ENCODE results near the gene NMT1. TPM values are rescaled to one million over a fixed set of nuclear protein-coding genes. Genes with fewer than 3 reads are reported as not detected.

The NMT1 gene
- total RNA-seq, 2 donors from 2014 or later: 39.4 to 68.5 TPM

DNA sequence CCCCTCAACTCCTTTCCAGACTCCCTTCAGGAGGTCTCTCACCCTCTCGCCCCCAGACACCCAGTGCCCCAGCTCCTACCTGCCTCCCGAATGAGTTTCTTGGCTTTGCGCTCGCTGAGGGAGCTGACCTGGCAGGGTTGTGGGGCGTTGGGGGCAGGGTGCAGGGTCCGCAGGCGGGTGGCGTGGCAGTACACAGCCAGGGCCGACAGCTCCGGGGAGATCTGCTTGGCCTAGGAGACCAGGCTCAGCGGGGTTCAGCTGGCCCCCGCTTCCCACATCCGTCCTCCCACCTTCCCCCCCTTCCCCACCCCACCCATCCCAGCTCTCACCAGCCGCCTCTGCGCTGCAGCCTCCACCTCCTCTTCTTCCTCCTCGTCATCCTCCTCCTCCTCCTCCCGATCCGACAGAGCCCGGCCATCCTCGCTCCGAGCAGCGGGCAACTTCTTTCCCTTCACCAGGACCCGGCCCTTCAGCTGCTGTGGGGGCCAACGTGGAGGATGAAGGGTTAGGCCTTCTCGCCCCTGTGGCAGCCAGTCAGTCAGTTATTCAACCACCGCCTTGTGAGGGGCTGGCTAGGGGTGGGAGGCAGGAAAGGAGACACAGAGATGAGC, 54.0 kb downstream of the NMT1 start:
- no peak overlapping the region for H3K27ac ChIP-seq
- no peaks in the 10 kb centered on the region for H3K9me3 ChIP-seq
- intact Hi-C loops (cut with DNase I): loop anchor here (5.0 kb wide), 1 partner anchor 198 kb away; the partner anchor contains the start of gene GFAP
- H3K27me3 ChIP-seq (replicated peaks; ENCODE audit: insufficient read depth): no peaks in the 10 kb centered on the region
- TF ChIP-seq, protein P1, sequence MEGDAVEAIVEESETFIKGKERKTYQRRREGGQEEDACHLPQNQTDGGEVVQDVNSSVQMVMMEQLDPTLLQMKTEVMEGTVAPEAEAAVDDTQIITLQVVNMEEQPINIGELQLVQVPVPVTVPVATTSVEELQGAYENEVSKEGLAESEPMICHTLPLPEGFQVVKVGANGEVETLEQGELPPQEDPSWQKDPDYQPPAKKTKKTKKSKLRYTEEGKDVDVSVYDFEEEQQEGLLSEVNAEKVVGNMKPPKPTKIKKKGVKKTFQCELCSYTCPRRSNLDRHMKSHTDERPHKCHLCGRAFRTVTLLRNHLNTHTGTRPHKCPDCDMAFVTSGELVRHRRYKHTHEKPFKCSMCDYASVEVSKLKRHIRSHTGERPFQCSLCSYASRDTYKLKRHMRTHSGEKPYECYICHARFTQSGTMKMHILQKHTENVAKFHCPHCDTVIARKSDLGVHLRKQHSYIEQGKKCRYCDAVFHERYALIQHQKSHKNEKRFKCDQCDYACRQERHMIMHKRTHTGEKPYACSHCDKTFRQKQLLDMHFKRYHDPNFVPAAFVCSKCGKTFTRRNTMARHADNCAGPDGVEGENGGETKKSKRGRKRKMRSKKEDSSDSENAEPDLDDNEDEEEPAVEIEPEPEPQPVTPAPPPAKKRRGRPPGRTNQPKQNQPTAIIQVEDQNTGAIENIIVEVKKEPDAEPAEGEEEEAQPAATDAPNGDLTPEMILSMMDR (IDR thresholded peaks at IDR 0.05): no peak
- TF ChIP-seq POLR2AphosphoS5 (IDR thresholded peaks at IDR 0.05) (no peak), POLR2A (IDR thresholded peaks at IDR 0.05) (no peak)
- H3K36me3 ChIP-seq: no peaks in the 10 kb centered on the region
- WGBS: 90% methylated on average over 26 of the region's 26 CpGs
- no peak overlapping the region for H3K4me3 ChIP-seq
- H3K4me1 ChIP-seq (replicated peaks): no peaks in the 10 kb centered on the region
- no peak for DNase-seq (ENCODE audit: low spot score)

DNA sequence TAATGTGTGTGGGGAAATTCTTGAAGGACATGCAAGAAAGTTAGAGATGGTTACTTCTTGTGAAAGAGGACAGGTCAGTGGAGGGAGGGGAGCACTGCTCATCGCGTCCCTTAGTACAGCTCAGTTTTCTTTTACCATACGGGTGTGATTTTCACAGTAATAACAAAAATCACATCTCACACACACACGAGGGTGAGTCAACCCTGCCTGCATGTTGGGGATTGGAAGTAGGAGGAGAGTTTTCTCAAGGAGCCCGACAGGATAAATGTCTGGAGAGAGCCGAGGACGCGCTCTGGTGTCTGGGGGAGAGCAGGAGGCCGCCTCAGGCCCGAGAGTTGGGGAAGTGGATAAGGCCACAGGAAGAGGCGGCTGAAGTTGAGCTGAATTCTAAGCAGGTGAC, 54.8 kb downstream of the NMT1 start:
- H3K4me3 ChIP-seq: no peak overlapping the region
- H3K27me3 ChIP-seq (replicated peaks; ENCODE audit: insufficient read depth): no peaks in the 10 kb centered on the region
- no peak for DNase-seq (ENCODE audit: low spot score)
- H3K9me3 ChIP-seq: no peaks in the 10 kb centered on the region
- WGBS: 86% methylated on average over 11 of the region's 11 CpGs
- intact Hi-C loops (cut with DNase I): loop anchor here (5.0 kb wide), 1 partner anchor 199 kb away; the partner anchor contains the start of gene GFAP
- no peaks in the 10 kb centered on the region for H3K36me3 ChIP-seq
- TF ChIP-seq, protein P1 (IDR thresholded peaks at IDR 0.05): no peak
- TF ChIP-seq POLR2A (IDR thresholded peaks at IDR 0.05): no peak
- no peak for TF ChIP-seq POLR2AphosphoS5 (IDR thresholded peaks at IDR 0.05)
- no peaks in the 10 kb centered on the region for H3K4me1 ChIP-seq (replicated peaks)
- no peak overlapping the region for H3K27ac ChIP-seq

- no peak overlapping the region for H3K27ac ChIP-seq
- TF ChIP-seq POLR2A (IDR thresholded peaks at IDR 0.05) (no peak), POLR2AphosphoS5 (IDR thresholded peaks at IDR 0.05) (no peak)
- TF ChIP-seq, protein P1 (IDR thresholded peaks at IDR 0.05): no peak
- no peaks in the 10 kb centered on the region for H3K27me3 ChIP-seq (replicated peaks; ENCODE audit: insufficient read depth)
- intact Hi-C loops (cut with DNase I): loop anchor here (5.0 kb wide), 1 partner anchor 199 kb away; the partner anchor contains the start of gene GFAP
- H3K9me3 ChIP-seq: no peaks in the 10 kb centered on the region
- H3K36me3 ChIP-seq: no peaks in the 10 kb centered on the region
- WGBS: 87% methylated on average over 10 of the region's 10 CpGs
- no peak for DNase-seq (ENCODE audit: low spot score)
- no peak overlapping the region for H3K4me3 ChIP-seq
- H3K4me1 ChIP-seq (replicated peaks): no peaks in the 10 kb centered on the region
Observed at GRCh38 chr17:45116434-45117016, 55.4 kb downstream of the NMT1 start.

- 97% methylated on average over 4 of the region's 4 CpGs for WGBS
- DNase-seq (ENCODE audit: low spot score): no peak
- no peaks in the 10 kb centered on the region for H3K9me3 ChIP-seq
- intact Hi-C loops (cut with DNase I): loop anchor here (5.0 kb wide), 1 partner anchor 200 kb away; the partner anchor contains the start of gene GFAP
- H3K27me3 ChIP-seq (replicated peaks; ENCODE audit: insufficient read depth): no peaks in the 10 kb centered on the region
- no peaks in the 10 kb centered on the region for H3K4me1 ChIP-seq (replicated peaks)
- H3K4me3 ChIP-seq: no peak overlapping the region
- no peak overlapping the region for H3K27ac ChIP-seq
- no peaks in the 10 kb centered on the region for H3K36me3 ChIP-seq
- TF ChIP-seq POLR2AphosphoS5 (IDR thresholded peaks at IDR 0.05): no peak
- TF ChIP-seq POLR2A (IDR thresholded peaks at IDR 0.05): no peak
- TF ChIP-seq, protein P1 (IDR thresholded peaks at IDR 0.05): no peak
Observed at GRCh38 chr17:45117334-45117733, 56.2 kb downstream of the NMT1 start.

Data from prostate gland (tissue), 2 donors.